Measurements from ENCODE around the gene ZXDC.

Gene ZXDC

DNA sequence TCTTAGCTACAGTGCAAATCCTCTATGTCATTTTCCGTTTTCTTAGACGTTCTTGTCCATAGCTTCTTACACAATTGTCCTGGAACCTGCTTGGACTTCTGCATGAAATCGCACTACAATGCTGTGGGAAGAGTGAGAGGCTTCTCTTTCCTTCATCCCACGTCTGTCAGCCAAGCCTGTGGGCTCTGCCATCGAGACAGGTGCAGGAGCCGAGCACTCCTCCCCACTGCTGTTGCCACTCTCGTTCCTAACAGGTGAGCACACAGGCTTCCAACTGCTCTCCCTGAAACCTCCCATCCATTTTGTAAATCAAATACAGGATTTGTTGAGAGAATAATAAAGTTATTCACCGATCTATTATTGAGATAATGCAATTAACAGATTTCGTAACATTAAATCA is 23.5 kb downstream of the ZXDC start:
- no peak for ATAC-seq
- DNase-seq, result no peak

DNA sequence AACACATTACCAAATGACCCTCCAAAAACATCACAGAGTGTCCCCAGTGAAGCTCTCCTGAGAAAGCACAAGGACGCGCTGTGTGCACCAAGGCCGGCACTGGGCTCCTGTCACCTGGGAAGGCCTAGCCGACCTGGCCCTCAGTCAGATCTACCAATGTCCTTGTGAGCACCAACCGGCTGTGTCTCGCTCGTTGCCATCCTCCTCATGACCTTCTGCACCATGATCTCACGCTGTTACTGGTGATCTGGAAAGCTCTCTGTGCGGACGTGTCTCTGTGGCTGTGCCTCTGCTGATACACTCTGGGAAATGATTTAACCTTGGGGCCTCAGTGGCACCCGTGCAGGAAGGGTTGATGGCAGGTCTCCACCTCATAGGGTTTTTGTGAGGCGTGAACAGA is 24.2 kb downstream of the ZXDC start:
- ATAC-seq (no peak), DNase-seq (no peak)

DNA sequence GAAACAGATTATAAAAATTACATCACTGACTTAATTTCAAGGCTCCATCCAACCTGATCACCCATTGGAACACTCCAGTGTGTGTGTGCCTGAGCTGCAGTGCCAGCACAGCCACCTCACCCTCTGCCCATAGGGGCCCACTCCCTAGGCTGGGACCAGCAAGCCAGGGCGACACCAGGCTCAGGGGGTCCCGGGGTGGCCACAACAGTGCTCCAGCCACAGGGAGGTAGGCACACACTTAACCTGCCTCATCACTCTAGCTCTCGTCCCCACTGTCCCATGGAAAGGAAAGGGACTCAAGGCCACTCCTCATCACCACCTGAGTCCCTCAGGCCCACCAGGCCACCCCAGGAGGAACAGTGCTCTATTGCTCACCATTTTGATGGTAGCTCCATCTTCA is 24.9 kb downstream of the ZXDC start:
- no peak for ATAC-seq
- no peak for DNase-seq

DNA sequence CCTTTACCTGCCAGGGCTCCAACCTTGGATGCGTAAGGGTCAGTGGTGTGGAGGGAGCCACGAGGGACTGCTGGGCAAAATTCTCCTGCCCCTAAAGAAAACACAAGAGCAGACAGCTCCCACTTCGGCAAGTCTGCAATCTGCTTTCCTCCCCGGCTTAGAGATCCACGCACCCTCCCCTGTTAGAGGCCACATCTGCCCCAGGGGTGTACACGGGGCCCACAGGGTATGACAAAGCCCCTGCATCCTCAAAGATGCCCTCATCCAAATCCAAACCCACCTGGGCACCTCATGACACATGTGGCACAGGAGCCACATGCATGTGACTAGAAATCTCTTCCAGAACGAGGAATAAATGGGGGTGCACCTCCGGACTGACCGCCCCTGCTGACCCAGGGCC is 25.5 kb downstream of the ZXDC start:
- no peak for DNase-seq
- ATAC-seq, result no peak

GRCh38 chr3:126449621-126450051 is 26.1 kb downstream of the ZXDC start:
- no peak for DNase-seq
- ATAC-seq, result no peak

DNA sequence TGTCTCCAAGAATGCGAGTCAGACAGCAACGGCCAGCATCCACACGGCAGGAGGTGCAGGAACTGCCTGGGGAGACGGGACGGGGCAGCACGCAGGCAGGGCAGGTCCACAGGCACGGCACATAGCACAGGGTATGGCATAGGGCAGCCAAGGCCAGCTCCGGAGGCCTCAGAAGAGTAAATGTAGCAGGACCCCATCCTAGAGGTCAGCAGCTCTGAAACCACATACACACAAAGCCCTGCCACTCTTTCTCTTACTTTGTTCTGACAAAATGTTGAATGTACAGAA is 26.9 kb downstream of the ZXDC start:
- no peak for DNase-seq
- no peak for ATAC-seq

DNA sequence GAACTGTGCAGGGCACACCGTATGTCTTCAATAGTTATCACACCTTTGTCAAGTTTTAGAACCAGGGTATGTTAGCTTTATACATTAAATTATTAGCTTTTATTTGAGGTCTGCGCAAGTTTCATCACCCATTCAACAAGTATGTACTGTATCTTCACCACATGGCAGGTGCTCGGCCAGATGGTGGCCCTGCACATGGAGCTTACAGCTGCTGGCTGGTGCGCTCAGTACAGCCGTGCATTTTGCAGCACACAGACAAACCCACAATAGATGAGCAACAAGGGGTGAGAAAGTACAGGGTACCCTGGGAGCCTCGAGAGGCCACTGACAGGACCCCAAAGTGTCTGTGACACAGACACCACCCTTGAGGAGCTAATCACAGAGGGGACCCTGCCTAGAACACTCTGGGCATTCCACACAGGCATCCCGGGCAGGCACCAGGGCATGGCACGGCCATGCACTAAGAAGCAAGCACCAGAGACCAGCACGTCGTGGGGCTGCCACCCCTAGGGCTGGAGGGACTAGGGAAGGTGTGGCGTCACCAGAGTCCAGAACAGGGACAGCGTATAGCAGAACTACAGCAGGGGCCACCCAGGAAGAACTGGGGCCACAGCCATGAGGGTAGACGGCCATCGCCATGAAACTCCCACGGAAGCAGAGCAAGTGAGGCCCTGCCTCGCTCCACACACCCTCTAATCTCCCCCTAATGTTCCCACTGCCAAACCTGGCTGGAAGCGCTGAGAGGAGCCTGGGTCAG is 27.4 kb downstream of the ZXDC start:
- ATAC-seq (no peak), DNase-seq (no peak)

- ATAC-seq (no peak), DNase-seq (no peak)
Measured at GRCh38 chr3:126447456-126448106, 28.1 kb downstream of the ZXDC start.

GRCh38 chr3:126446791-126447190 is 28.9 kb downstream of the ZXDC start:
- ATAC-seq (no peak), DNase-seq (no peak)

- no peak for DNase-seq
- no peak for ATAC-seq
Measured at GRCh38 chr3:126446301-126446700, 29.4 kb downstream of the ZXDC start.

- no peak for ATAC-seq
- no peak for DNase-seq
Measured at GRCh38 chr3:126445506-126445905, 30.2 kb downstream of the ZXDC start.

DNA sequence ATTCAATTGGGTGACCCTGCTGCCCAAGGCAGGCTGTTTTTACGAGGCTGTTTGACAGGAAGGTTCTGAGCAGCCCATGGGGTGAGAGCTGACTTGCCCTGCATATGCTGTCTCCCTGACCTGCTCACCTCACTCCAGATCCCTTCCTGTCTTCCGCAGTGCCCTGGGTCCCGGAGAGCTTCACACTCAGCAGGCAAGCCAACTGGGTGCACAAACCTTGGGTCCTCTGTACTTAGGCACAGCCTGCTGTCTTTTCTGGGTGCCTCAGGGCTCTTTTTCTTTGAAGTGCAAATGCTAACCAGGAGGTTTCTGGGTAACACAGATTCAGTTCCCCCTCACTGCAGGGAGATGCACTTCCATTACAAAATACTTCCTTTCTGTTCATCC is 32.8 kb downstream of the ZXDC start:
- ATAC-seq, result no peak
- DNase-seq, result no peak

DNA sequence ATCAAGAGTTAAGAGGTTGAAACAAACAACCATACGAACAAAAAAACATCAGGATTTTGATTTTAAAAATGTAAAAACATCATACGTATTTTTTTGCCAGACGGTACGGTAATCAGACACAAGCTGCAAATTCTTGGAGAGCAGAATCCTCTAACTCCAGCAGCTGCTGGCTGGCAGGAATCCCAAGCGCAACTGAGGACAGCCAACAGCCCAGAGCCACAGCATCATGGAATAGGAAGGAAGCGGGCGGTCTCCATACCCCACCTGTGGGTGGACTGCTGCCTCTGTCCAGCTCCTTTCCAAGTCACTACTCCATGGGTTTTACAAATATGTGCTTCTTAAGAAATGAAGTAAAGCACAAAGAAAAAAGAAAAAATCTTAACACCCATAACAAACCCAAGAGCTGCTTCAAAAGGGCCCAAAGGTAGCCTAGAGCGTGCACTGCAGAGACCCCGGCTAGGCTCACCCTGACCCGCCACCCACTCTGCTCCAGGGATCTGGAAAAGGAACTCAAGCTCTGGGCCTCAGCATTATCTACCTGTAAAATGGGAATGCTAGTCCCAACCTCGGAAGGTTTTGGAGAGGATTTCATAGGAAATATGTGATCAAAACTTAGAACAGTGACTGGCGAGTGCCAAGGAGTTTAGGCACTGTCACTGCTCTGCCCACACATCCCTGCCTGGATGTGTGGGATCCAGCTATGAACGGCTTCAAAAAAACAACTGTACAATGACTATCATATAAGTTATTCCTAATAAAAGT is 33.4 kb downstream of the ZXDC start:
- DNase-seq (no peak), ATAC-seq (no peak)

DNA sequence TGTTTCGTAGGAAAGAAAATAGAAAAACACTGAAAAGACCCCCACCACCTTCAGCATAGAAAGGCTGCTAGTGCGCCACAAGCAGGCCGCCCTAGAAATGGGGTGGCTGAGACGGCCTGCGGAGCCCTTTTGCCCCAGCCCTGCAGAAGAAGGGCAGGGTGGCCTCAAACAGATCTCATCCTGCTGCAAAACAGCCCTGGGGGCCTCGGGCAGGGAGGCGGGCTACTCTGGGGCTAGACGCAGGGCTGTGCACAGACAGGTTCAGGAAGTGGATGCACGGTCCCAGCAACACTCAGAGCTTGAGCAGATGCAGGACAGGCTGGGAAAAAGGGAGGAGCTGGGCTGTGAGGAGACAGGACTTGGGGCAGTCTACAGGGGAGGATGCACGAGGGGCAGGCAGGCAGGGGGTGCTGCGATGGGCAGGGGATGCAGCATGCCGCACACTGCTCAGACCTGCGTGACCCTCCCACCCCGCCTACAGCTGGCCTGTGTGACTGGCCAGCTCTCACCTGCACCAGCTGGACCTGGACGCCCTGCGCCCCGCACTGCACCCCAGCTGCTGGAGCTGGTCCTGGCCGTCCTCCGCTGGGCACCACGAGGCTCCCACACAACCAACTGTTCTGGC is 34.3 kb downstream of the ZXDC start:
- ATAC-seq (no peak), DNase-seq (no peak)

DNA sequence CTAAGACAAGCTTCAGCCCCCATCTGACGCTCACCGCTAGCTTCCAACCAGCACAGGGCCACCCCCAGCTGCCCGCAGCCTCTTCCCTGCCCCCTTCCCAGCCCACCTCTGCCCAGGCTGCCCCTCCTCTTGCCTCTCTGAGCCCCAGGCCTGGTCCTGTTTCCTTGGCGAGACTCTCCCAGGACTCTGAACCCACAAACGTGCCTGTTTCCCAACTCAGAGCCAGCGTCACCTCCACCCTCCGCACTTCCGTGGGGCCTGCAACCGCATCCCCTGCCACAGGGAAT is 35.0 kb downstream of the ZXDC start:
- DNase-seq (no peak), ATAC-seq (no peak)

- no peak for DNase-seq
- ATAC-seq, result no peak
Measured at GRCh38 chr3:126439968-126440708, 35.6 kb downstream of the ZXDC start.

DNA sequence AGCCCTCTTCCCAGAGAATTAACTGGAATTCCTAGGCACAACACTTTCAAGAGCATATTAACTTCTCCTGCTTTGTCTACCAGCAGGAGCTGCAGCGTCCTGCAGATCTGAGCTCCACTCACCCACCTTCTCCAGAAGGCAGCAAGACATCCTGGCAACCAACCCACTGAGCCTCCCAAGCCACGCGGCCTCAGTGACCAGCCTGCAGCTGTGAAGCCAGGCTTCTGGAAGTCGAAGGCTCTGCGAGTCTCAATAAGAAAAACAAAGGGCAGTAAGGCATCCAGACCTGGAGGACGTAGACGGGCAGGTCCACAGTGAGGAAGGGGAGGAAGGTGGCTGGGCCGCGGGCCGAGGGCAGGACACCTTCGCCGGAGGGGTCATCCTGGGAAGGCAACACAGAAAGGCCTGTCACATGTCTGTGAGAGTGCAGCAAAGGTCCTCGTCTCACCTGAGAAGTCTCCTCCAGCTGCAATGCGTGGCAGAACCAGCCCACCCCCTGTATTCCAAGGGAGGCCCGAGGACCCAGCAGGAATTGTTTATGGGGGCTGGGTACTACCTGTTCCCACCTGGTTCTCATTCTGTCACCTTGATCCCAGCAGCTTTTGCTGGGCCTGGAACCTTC is 36.2 kb downstream of the ZXDC start:
- ATAC-seq (no peak), DNase-seq (no peak)

DNA sequence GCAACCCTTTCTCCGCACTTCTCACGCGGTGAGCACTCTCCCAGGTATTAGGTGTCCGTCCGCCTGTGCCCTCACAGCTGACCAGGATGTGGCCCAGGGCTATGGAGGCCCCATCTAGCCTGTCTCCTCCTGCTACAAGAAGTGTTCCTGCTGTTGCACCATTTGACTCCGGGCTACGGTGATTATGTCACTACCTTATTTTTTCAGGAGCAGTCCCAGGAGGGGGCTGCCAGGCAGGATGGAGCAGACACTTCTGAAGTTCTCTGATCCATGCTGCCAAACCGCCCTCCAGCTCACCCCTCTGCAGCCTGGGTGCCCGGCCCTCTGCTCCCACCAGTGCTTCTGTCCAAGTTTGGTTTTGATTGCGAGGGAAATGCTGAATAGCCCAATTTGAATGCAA is 36.9 kb downstream of the ZXDC start:
- no peak for DNase-seq
- no peak for ATAC-seq

DNA sequence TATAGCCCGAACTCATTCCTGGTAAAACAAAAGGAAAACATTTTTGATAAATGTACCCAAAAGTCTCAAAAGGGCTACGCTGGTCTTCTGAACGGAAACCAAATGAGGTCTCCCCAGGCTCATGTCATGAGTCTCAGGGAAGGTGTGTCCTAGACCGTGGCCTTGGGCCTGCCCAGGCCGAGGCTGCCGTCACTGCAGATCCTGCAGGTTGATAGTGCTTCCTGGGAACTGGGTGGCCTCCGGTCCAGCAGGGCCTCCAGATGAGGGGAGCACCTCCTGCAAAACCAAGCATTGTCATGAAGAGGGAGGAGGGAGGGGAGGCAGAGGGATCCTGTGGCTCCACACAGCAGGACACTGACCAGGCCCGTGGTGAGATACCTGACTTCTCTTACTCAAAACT is 37.5 kb downstream of the ZXDC start:
- DNase-seq (no peak), ATAC-seq (no peak)

DNA sequence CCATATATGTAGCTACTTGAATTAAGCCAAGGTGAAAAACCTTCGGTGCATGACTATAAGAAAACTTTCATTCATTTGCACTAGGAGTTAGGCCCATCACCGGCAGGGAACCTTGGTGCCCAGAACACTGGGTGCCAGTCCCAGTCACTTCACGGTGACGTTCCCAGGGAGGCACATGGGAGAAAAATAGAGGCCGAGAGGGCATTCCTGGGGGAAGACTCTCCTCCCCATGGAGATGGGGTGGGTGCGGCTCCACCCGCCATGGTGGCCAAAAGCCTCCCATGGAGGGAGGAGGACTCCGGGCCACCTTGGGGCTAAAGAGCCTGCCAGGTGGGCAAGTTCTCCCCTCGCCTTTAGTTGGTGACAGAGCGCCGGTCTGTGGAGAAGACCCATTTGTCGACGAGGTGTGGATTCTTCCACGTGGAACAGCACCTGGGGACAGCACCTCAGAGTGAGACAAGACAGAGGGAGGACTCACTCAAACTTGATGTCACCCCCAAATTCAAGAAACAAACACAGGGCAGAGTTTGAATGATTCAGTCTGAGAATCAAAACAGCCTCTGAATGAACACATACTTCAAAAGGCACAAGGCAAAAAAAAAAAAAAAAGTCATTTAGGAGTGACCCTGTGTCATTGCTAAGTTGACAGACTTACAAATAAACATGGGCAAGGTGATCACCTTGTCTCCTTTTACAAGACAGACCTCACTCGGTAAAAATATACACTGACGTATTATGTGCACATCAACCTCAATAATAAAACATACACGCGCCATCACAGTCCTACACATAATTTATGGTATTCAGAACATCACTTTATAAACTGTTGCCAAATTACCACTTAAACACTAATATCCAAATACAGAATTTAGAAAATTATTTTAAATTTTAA is 38.6 kb downstream of the ZXDC start:
- ATAC-seq (no peak), DNase-seq (no peak)

All from stimulated activated naive CD8-positive, alpha-beta T cell treated with anti-CD3 and anti-CD28 coated beads, Interleukin-15, Interleukin-2, amounts not matched to agents 100 U/mL and 50 U/mL, for 24 hours (primary cell).